CD4-positive, alpha-beta T cell (primary cell): ENCODE measurements around the gene PYM1. TPM values are rescaled to one million over a fixed set of nuclear protein-coding genes. Genes with fewer than 3 reads are reported as not detected.

Experiments used
- ATAC-seq: fragments of 200-7000 bp; cut with Tn5 transposase; one replicate; pipeline ENCODE4 v1.10.0; 2022; ENCODE audit warnings: mild to moderate bottlenecking; ENCODE audit not compliant: poor library complexity
- CTCF ChIA-PET: fragments of 350-600 bp; sonication (Branson Sonifier 250); formaldehyde crosslinking; loops from one replicate; lab custom pipeline; 2021; ENCODE audit warnings: antibody characterized with exemption, inconsistent platforms; lab: Charles Lee
- POLR2A ChIA-PET: fragments of 350-600 bp; sonication (Branson Sonifier 250); formaldehyde crosslinking; loops from one replicate; lab custom pipeline; 2021; ENCODE audit warnings: antibody characterized with exemption, inconsistent platforms; lab: Charles Lee
- DNase-seq, 14 experiments: peaks; one replicate each; pipeline ENCODE4 v3.0.0-alpha.2; 2013 to 2020; ENCODE audit warnings: mixed read lengths in 2 of 14
- H3K27ac ChIP-seq, 2 donors: one replicate each; pipeline versions ENCODE4 v1.5.1 to v1.7.0; 2013; ENCODE audit warnings: low read length in 2 of 2, low read depth in 1 of 2, mild to moderate bottlenecking in 1 of 2
- H3K27me3 ChIP-seq, 2 experiments: 1 replicate in 1 of 2; 2 replicates in 1 of 2; pipeline versions ENCODE4 v1.6.1 to v1.7.0; 2013; ENCODE audit warnings: low read length in 2 of 2, control low read depth in 1 of 2, mild to moderate bottlenecking in 1 of 2, moderate library complexity in 1 of 2; ENCODE audit not compliant: insufficient read depth in 2 of 2, control insufficient read depth in 1 of 2
- H3K36me3 ChIP-seq: one replicate; pipeline ENCODE4 v1.6.1; 2013; ENCODE audit warnings: low read length, control low read depth; ENCODE audit not compliant: insufficient read depth
- H3K4me1 ChIP-seq: one replicate; pipeline ENCODE4 v1.6.1; 2013; ENCODE audit warnings: low read length, control low read depth; ENCODE audit not compliant: insufficient read depth
- H3K4me3 ChIP-seq: one replicate; pipeline ENCODE4 v1.5.1; 2013; ENCODE audit warnings: mild to moderate bottlenecking, low read length, moderate library complexity
- H3K9me3 ChIP-seq, 2 experiments: 1 replicate in 1 of 2; 2 replicates in 1 of 2; pipeline versions ENCODE4 v1.6.1 to v1.7.0; 2013; ENCODE audit warnings: low read length in 2 of 2, mild to moderate bottlenecking in 2 of 2, control low read depth in 1 of 2, moderate library complexity in 1 of 2; ENCODE audit not compliant: control insufficient read depth in 1 of 2, insufficient read depth in 1 of 2
- H3K27ac Mint-ChIP-seq: one replicate; pipeline ENCODE4 v1.8.0; 2020; ENCODE audit warnings: mixed read lengths
- H3K27me3 Mint-ChIP-seq: one replicate; pipeline ENCODE4 v1.8.0; 2021; ENCODE audit warnings: mixed read lengths
- H3K36me3 Mint-ChIP-seq: one replicate; pipeline ENCODE4 v1.8.0; 2021; ENCODE audit warnings: low read depth, mixed read lengths
- H3K4me1 Mint-ChIP-seq: one replicate; pipeline ENCODE4 v1.8.0; 2021; ENCODE audit warnings: low read depth, mixed read lengths
- H3K4me3 Mint-ChIP-seq: one replicate; pipeline ENCODE4 v1.8.0; 2020; ENCODE audit warnings: mild to moderate bottlenecking, mixed read lengths
- H3K9me3 Mint-ChIP-seq: one replicate; pipeline ENCODE4 v1.8.0; 2020; ENCODE audit warnings: mixed read lengths
- CTCF ChIP-seq: fragments of 200-600 bp; IDR thresholded peaks from one replicate; pipeline ENCODE4 v1.8.0; 2022; ENCODE audit warnings: antibody characterized with exemption, mild to moderate bottlenecking
- intact Hi-C, 2 experiments: fragments of 100-400 bp; cut with DNase I in 1 of 2; cut with micrococcal nuclease in 1 of 2; formaldehyde crosslinking; loops; one replicate each; pipeline versions ENCODE4 v1.15.1 to v1.9.0; 2023 to 2025; cut with DNase I, micrococcal nuclease
- total RNA-seq, 174 experiments: library from RNA in 2 of 174; stranded (reverse) in 2 of 174; gene quantifications; one replicate each; pipeline ENCODE4 v1.2.3 and lab custom pipeline; 2021 to 2026

The PYM1 gene
- total RNA-seq, 2 experiments from 2014 or later: 13.7 to 16.7 TPM

GRCh38 chr12:55972042-55972441 lies 44.3 kb upstream of the PYM1 start:
- H3K4me3 Mint-ChIP-seq: peak overlapping the region; percentile 76
- no peak for DNase-seq
- Histone ChIP-seq H3K4me1 (peaks cover 37% of the 10 kb centered on the region), H3K27ac (no peak overlapping the region), H3K36me3 (peaks cover 8% of the 10 kb centered on the region), H3K9me3 (no peaks in the 10 kb centered on the region), H3K27me3 (no peaks in the 10 kb centered on the region), H3K4me3 (no peak overlapping the region)
- TF ChIP-seq CTCF: no peak
- intact Hi-C loops: no loop called here
- ChIA-PET CTCF (interaction anchor here (1.7 to 2.3 kb wide), 2 partner anchors 32 to 46 kb away, joined by 5 to 6 read pairs; no protein-coding TSS in a partner anchor), POLR2A (interaction anchor here (2.9 kb wide), 1 partner anchor 36 kb away, joined by 57 read pairs; no protein-coding TSS in a partner anchor)
- ATAC-seq: no peak
- H3K36me3 Mint-ChIP-seq: peaks cover 4% of the 10 kb centered on the region
- no peaks in the 10 kb centered on the region for H3K27me3 Mint-ChIP-seq
- H3K4me1 Mint-ChIP-seq: peaks cover 23% of the 10 kb centered on the region
- no peaks in the 10 kb centered on the region for H3K9me3 Mint-ChIP-seq
- no peak overlapping the region for H3K27ac Mint-ChIP-seq

GRCh38 chr12:55970775-55971174 lies 43.1 kb upstream of the PYM1 start:
- peaks cover 27% of the 10 kb centered on the region for H3K4me1 Mint-ChIP-seq
- ChIA-PET POLR2A (interaction anchor here (1.1 kb wide), 1 partner anchor 11 kb away, joined by 3 read pairs; no protein-coding TSS in a partner anchor), CTCF (no interaction called here)
- H3K27ac Mint-ChIP-seq: no peak overlapping the region
- Histone ChIP-seq H3K4me3 (no peak overlapping the region), H3K27me3 (no peaks in the 10 kb centered on the region), H3K27ac (no peak overlapping the region), H3K9me3 (no peaks in the 10 kb centered on the region), H3K4me1 (peaks cover 44% of the 10 kb centered on the region), H3K36me3 (no peaks in the 10 kb centered on the region)
- no peak for TF ChIP-seq CTCF
- ATAC-seq (no peak), DNase-seq (no peak)
- intact Hi-C loops: no loop called here
- H3K4me3 Mint-ChIP-seq: peak overlapping the region; percentile 3
- H3K27me3 Mint-ChIP-seq: no peaks in the 10 kb centered on the region
- peaks cover 9% of the 10 kb centered on the region for H3K36me3 Mint-ChIP-seq
- no peaks in the 10 kb centered on the region for H3K9me3 Mint-ChIP-seq

GRCh38 chr12:55969356-55969755 lies 41.7 kb upstream of the PYM1 start:
- no peaks in the 10 kb centered on the region for H3K9me3 Mint-ChIP-seq
- H3K36me3 ChIP-seq: no peaks in the 10 kb centered on the region
- peaks cover 9% of the 10 kb centered on the region for H3K36me3 Mint-ChIP-seq
- H3K27ac Mint-ChIP-seq: no peak overlapping the region
- ATAC-seq: no peak
- H3K4me1 Mint-ChIP-seq: peaks cover 33% of the 10 kb centered on the region
- no peak for TF ChIP-seq CTCF
- no peaks in the 10 kb centered on the region for H3K27me3 ChIP-seq
- intact Hi-C loops: no loop called here
- H3K27me3 Mint-ChIP-seq: no peaks in the 10 kb centered on the region
- DNase-seq: no peak
- CTCF ChIA-PET: interaction anchor here (0.9 to 1.3 kb wide), 2 partner anchors 27 to 214 kb away, joined by 3 to 4 read pairs; no protein-coding TSS in a partner anchor
- no peak overlapping the region for H3K4me3 Mint-ChIP-seq
- no peaks in the 10 kb centered on the region for H3K9me3 ChIP-seq
- H3K4me1 ChIP-seq: peaks cover 32% of the 10 kb centered on the region
- H3K4me3 ChIP-seq: no peak overlapping the region
- POLR2A ChIA-PET: interaction anchor here (0.7 to 2.0 kb wide), 2 partner anchors 14 to 15 kb away, joined by 3 to 7 read pairs; no protein-coding TSS in a partner anchor
- no peak overlapping the region for H3K27ac ChIP-seq
